HepG2 (cell line): ENCODE measurements around the gene MNT. TPM values are rescaled to one million over a fixed set of nuclear protein-coding genes. Genes with fewer than 3 reads are reported as not detected.
A peak's percentile ranks its signal among the peaks of the same experiment; 100 is the strongest.

ENCODE experiments used
- ARNTL ChIP-seq: sonication (generic); formaldehyde crosslinking; IDR thresholded peaks from 2 replicates; pipeline ENCODE4 v1.4.0; 2020; ENCODE audit warnings: mild to moderate bottlenecking, missing genetic modification reagents
- CSRNP1 ChIP-seq: sonication (generic); formaldehyde crosslinking; IDR thresholded peaks from 2 replicates; pipeline ENCODE4 v1.8.1; 2023; ENCODE audit warnings: mild to moderate bottlenecking, missing genetic modification reagents
- HNF1A ChIP-seq, 2 experiments: sonication (generic) in 1 of 2; formaldehyde crosslinking in 1 of 2; IDR thresholded peaks; 2 replicates each; pipeline versions ENCODE4 v1.4.0 to v1.6.1; 2016 to 2020; ENCODE audit warnings: borderline replicate concordance in 1 of 2, low read depth in 1 of 2, mild to moderate bottlenecking in 1 of 2, missing genetic modification reagents in 1 of 2
- KAT8 ChIP-seq: IDR thresholded peaks from 2 replicates; pipeline ENCODE4 v1.6.1; 2016; ENCODE audit warnings: missing genetic modification reagents, missing compliant biosample characterization
- NONO ChIP-seq, 2 experiments: fragments of 450-650 bp in 1 of 2; sonication (generic) in 1 of 2; formaldehyde crosslinking in 1 of 2; IDR thresholded peaks in 1 of 2; conservative IDR thresholded peaks in 1 of 2; 2 replicates each; pipeline versions ENCODE4 v1.6.1 to v1.8.0; 2017 to 2022; ENCODE audit warnings: mild to moderate bottlenecking in 1 of 2, missing genetic modification reagents in 1 of 2, moderate library complexity in 1 of 2
- RARG ChIP-seq: sonication (generic); formaldehyde crosslinking; IDR thresholded peaks from 2 replicates; pipeline ENCODE4 v1.4.0; 2020; ENCODE audit warnings: low read depth, mild to moderate bottlenecking, missing genetic modification reagents
- RBAK ChIP-seq: sonication (generic); formaldehyde crosslinking; IDR thresholded peaks from 2 replicates; pipeline ENCODE4 v1.5.1; 2020; ENCODE audit warnings: mild to moderate bottlenecking, missing genetic modification reagents
- ZKSCAN5 ChIP-seq: sonication (generic); formaldehyde crosslinking; IDR thresholded peaks from 2 replicates; pipeline ENCODE4 v1.5.1; 2020; ENCODE audit warnings: mild to moderate bottlenecking, missing genetic modification reagents
- ZNF503 ChIP-seq: sonication (generic); formaldehyde crosslinking; IDR thresholded peaks from 2 replicates; pipeline ENCODE4 v1.4.0; 2020; ENCODE audit warnings: missing genetic modification reagents
- ZNF619 ChIP-seq: sonication (generic); formaldehyde crosslinking; IDR thresholded peaks from 2 replicates; pipeline ENCODE4 v1.4.0; 2020; ENCODE audit warnings: mild to moderate bottlenecking, missing genetic modification reagents
- ZNF646 ChIP-seq: sonication (generic); formaldehyde crosslinking; IDR thresholded peaks from 2 replicates; pipeline ENCODE4 v1.9.0; 2021; ENCODE audit warnings: mild to moderate bottlenecking, missing genetic modification reagents
- ZNF883 ChIP-seq: sonication (generic); formaldehyde crosslinking; IDR thresholded peaks from 2 replicates; pipeline ENCODE4 v1.5.1; 2020; ENCODE audit warnings: mild to moderate bottlenecking, missing genetic modification reagents; ENCODE audit errors: not compliant biosample characterization
- polyA plus RNA-seq, 8 experiments: library from polyadenylated mRNA; depleted of rRNA in 3 of 8; stranded (reverse) in 7 of 8; unstranded in 1 of 8; fragments of >200 nt; fragmentation: Illumina TruSeq in 4 of 8; extraction: Trizol in 4 of 8; gene quantifications; 2 replicates each; pipeline versions ENCODE4 v1.2.1 to v1.2.3, GENCODE V29; 2011 to 2016; ENCODE audit warnings: low read depth in 4 of 8, missing spikeins in 1 of 8, mixed read lengths in 1 of 8; ENCODE audit not compliant: insufficient read depth in 1 of 8
- total RNA-seq, 5 experiments: library from RNA; depleted of rRNA; stranded (reverse); fragments of >200 nt; fragmentation: Illumina TruSeq; extraction: Trizol; gene quantifications; 2 replicates each; pipeline ENCODE4 v1.2.3, GENCODE V29; 2016; ENCODE audit warnings: low read depth in 1 of 5

Gene MNT
- total and polyA plus RNA-seq, 2 of the 13 experiments (the other 11 are each of a cell fraction or from before 2014, with no cell fraction given), result 2.1 to 3.5 TPM

- TF ChIP-seq CSRNP1 (CRISPR knock-in tag) (peak; percentile 46; the same call in 1 of the 2 replicates), ZNF619 (CRISPR knock-in tag) (no peak), RARG (CRISPR knock-in tag) (no peak), NONO (IDR thresholded peaks at IDR 0.05) (no peak), NONO (CRISPR knock-in tag; conservative IDR thresholded peaks at IDR 0.05) (peak; percentile 77), ZKSCAN5 (no peak), RBAK (CRISPR knock-in tag) (no peak), HNF1A (IDR thresholded peaks at IDR 0.05; ENCODE audit: low read depth) (peak; percentile 50; the same call in 1 of the 2 replicates), HNF1A (CRISPR knock-in tag; IDR thresholded peaks at IDR 0.05; ENCODE audit: borderline replicate concordance) (peak; percentile 7; the same call in 1 of the 2 replicates), KAT8 (CRISPR knock-in tag) (peak; percentile 16), ZNF646 (CRISPR knock-in tag) (no peak), ZNF503 (CRISPR knock-in tag) (0 out of 2 replicates have a peak, but pooled peaks have one; percentile 19), ARNTL (peak; percentile 90), ZNF883 (peak; percentile 16)
Observed at GRCh38 chr17:2401426-2402221, 764 bp upstream of the MNT start (continued).
